Heart left ventricle (tissue), 13 donors: Measurements from ENCODE around the gene MTOR.

ENCODE experiments used
- CTCF ChIP-seq, 12 donors: fragments of 200-600 bp; sonication (generic) in 4 of 12; IDR thresholded peaks; one replicate each; pipeline versions ENCODE4 v1.5.0 to v1.8.0; 2018 to 2022; ENCODE audit warnings: antibody characterized with exemption in 12 of 12, mild to moderate bottlenecking in 5 of 12
- POLR2A ChIP-seq, 2 donors: fragments of 450-650 bp; IDR thresholded peaks; one replicate each; pipeline ENCODE4 v1.6.1; 2017; ENCODE audit warnings: antibody characterized with exemption in 2 of 2, mild to moderate bottlenecking in 2 of 2, moderate library complexity in 2 of 2
- donor health status: ischemic (EF 13 %, LVEDD 7.1; RV severe dilation, severe dysfunction).
- donor health status: DM: no; HTN: yes; CAD: no.
- donor health status: DM: no; HTN: no; CAD: no.
- donor health status: ischemic (EF 25% LVEDD 6.9; RV normal size, moderate dysfunction).
- donor health status: ischemic (EF 25% LVEDD 5.7; RV mildly dilated, moderate dysfunction).
- donor health status: ischemic (EF 35%, LVEDD 5.7; RV mildly dilated, moderate dysfunction).
- donor health status: nonischemic (EF 11% LVEDD 7.7; RV severe dilation, severe dysfunction).
- donor health status: DM: yes; HTN: yes; CAD: no.
- donor health status: PGD.
- donor health status: ischemic (EF 29% LVEDD 5.4; RV normal size, mild dysfunction).
- donor health status: nonischemic (EF 23%, LVEDD 6.1; RV moderate dilation, normal function).

- no peak for TF ChIP-seq CTCF (IDR thresholded peaks at IDR 0.05)
- no peak for TF ChIP-seq POLR2A (IDR thresholded peaks at IDR 0.05)
These were observed 200.5 kb downstream of the MTOR start for GRCh38 chr1:11061652-11062365.
